Measurements from ENCODE around the gene DIO2. TPM values are rescaled to one million over a fixed set of nuclear protein-coding genes. Genes with fewer than 3 reads are reported as not detected.

Gene DIO2
- total RNA-seq, 1 donor from 2014 or later, result 3.5 TPM

GRCh38 chr14:80200093-80200492, 11.2 kb downstream of the DIO2 start:
- Mint-ChIP-seq H3K27me3 (no peaks in the 10 kb centered on the region), H3K4me1 (ENCODE audit: unreplicated experiment) (no peaks in the 10 kb centered on the region), H3K9me3 (no peaks in the 10 kb centered on the region), H3K36me3 (no peaks in the 10 kb centered on the region), H3K4me3 (no peak overlapping the region), H3K27ac (no peak overlapping the region)
- DNase-seq (ENCODE audit: extremely low spot score, unreplicated experiment), result no peak
- no peak for TF ChIP-seq CTCF (conservative IDR thresholded peaks at IDR 0.05)

GRCh38 chr14:80188571-80188970, 22.7 kb downstream of the DIO2 start:
- Mint-ChIP-seq H3K27ac (no peak overlapping the region), H3K9me3 (no peaks in the 10 kb centered on the region), H3K27me3 (no peaks in the 10 kb centered on the region), H3K36me3 (no peaks in the 10 kb centered on the region), H3K4me3 (no peak overlapping the region), H3K4me1 (ENCODE audit: unreplicated experiment) (no peaks in the 10 kb centered on the region)
- DNase-seq (ENCODE audit: extremely low spot score, unreplicated experiment), result no peak
- no peak for TF ChIP-seq CTCF (conservative IDR thresholded peaks at IDR 0.05)

- Mint-ChIP-seq H3K4me1 (ENCODE audit: unreplicated experiment) (no peaks in the 10 kb centered on the region), H3K27me3 (no peaks in the 10 kb centered on the region), H3K9me3 (no peaks in the 10 kb centered on the region), H3K36me3 (no peaks in the 10 kb centered on the region), H3K27ac (no peak overlapping the region), H3K4me3 (no peak overlapping the region)
- no peak for DNase-seq (ENCODE audit: extremely low spot score, unreplicated experiment)
- no peak for TF ChIP-seq CTCF (conservative IDR thresholded peaks at IDR 0.05)
Measured at GRCh38 chr14:80186301-80186800, 25.0 kb downstream of the DIO2 start.

- no peak overlapping the region for H3K4me3 Mint-ChIP-seq
- H3K27ac Mint-ChIP-seq, result no peak overlapping the region
- no peak for TF ChIP-seq CTCF (conservative IDR thresholded peaks at IDR 0.05)
- no peaks in the 10 kb centered on the region for H3K36me3 Mint-ChIP-seq
- no peak for DNase-seq (ENCODE audit: extremely low spot score, unreplicated experiment)
- no peaks in the 10 kb centered on the region for H3K9me3 Mint-ChIP-seq
- H3K27me3 Mint-ChIP-seq, result no peaks in the 10 kb centered on the region
- H3K4me1 Mint-ChIP-seq (ENCODE audit: unreplicated experiment), result no peaks in the 10 kb centered on the region
Measured at GRCh38 chr14:80176893-80177292, 34.4 kb downstream of the DIO2 start.

- no peaks in the 10 kb centered on the region for H3K4me1 Mint-ChIP-seq (ENCODE audit: unreplicated experiment)
- DNase-seq (ENCODE audit: extremely low spot score, unreplicated experiment), result no peak
- no peak overlapping the region for H3K27ac Mint-ChIP-seq
- no peaks in the 10 kb centered on the region for H3K36me3 Mint-ChIP-seq
- no peak for TF ChIP-seq CTCF (conservative IDR thresholded peaks at IDR 0.05)
- H3K27me3 Mint-ChIP-seq, result no peaks in the 10 kb centered on the region
- no peak overlapping the region for H3K4me3 Mint-ChIP-seq
- no peaks in the 10 kb centered on the region for H3K9me3 Mint-ChIP-seq
Measured at GRCh38 chr14:80172375-80173051, 38.8 kb downstream of the DIO2 start.
